Dermis microvascular lymphatic vessel endothelial cell (primary cell): Measurements from ENCODE around the gene CCHCR1. TPM values are rescaled to one million over a fixed set of nuclear protein-coding genes. Genes with fewer than 3 reads are reported as not detected.

Experiments used
- DNase-seq, 2 donors: peaks; one replicate each; pipeline versions ENCODE4 v3.0.0 to v3.0.0-alpha.2; 2010; ENCODE audit warnings: low read depth in 2 of 2
- total RNA-seq: library from RNA; depleted of rRNA; stranded (reverse); fragments of >200 nt; gene quantifications from 2 replicates; pipeline ENCODE4 v1.2.1, GENCODE V29; 2014

Gene CCHCR1
- total RNA-seq, 1 donor from 2014 or later: 11.8 TPM

- no peak for DNase-seq
Measured at GRCh38 chr6:31110825-31111582, 46.6 kb downstream of the CCHCR1 start.

GRCh38 chr6:31107052-31107451, 50.5 kb downstream of the CCHCR1 start:
- no peak for DNase-seq

GRCh38 chr6:31103136-31103535, 54.5 kb downstream of the CCHCR1 start:
- no peak for DNase-seq

- DNase-seq: no peak
Measured at GRCh38 chr6:31098449-31098938, 59.1 kb downstream of the CCHCR1 start.

GRCh38 chr6:31096656-31097055, 60.9 kb downstream of the CCHCR1 start:
- DNase-seq: no peak

- no peak for DNase-seq
Measured at GRCh38 chr6:31096215-31096614, 61.4 kb downstream of the CCHCR1 start.

GRCh38 chr6:31094389-31094881, 63.2 kb downstream of the CCHCR1 start:
- DNase-seq: peak; percentile 60 to 86

GRCh38 chr6:31092769-31093505, 64.7 kb downstream of the CCHCR1 start:
- peak in 1 of 2 donors; percentile 77 for DNase-seq

Other genes starting within 250 kb of the CCHCR1 start
- gene GTF2H4, start 249.6 kb downstream of the CCHCR1 start, total RNA-seq: 10.4 and 13.7 TPM in 2 replicates
- gene VARS2, start 243.6 kb downstream of the CCHCR1 start, total RNA-seq: 11.1 and 16.6 TPM in 2 replicates
- not detected in 2 replicates for gene SFTA2, start 225.6 kb downstream of the CCHCR1 start, total RNA-seq
- gene MUCL3, start 216.8 kb downstream of the CCHCR1 start, total RNA-seq: not detected in 2 replicates
- not detected in 2 replicates for gene MUC21, start 174.1 kb downstream of the CCHCR1 start, total RNA-seq
- not detected in 2 replicates for gene MUC22, start 147.3 kb downstream of the CCHCR1 start, total RNA-seq
- gene C6orf15, start 45.2 kb downstream of the CCHCR1 start, total RNA-seq: not detected in 2 replicates
- 3.7 and 3.8 TPM in 2 replicates for gene PSORS1C1, start 43.0 kb downstream of the CCHCR1 start, total RNA-seq
- gene CDSN, start 37.4 kb downstream of the CCHCR1 start, total RNA-seq: under 0.01 TPM in 1 of 2 replicates, not detected in the other
- not detected in 2 replicates for gene PSORS1C2, start 18.7 kb downstream of the CCHCR1 start, total RNA-seq
- gene TCF19, start 787 bp upstream of the CCHCR1 start, total RNA-seq: 12.8 and 21.7 TPM in 2 replicates
- not detected in 2 replicates for gene POU5F1, start 12.9 kb upstream of the CCHCR1 start, total RNA-seq
- gene HLA-C, start 114.3 kb upstream of the CCHCR1 start, total RNA-seq: 60.7 and 160 TPM in 2 replicates
- gene HLA-B, start 199.4 kb upstream of the CCHCR1 start, total RNA-seq: 258 and 476 TPM in 2 replicates
- 26.4 and 33.2 TPM in 2 replicates for gene MICA, start 245.8 kb upstream of the CCHCR1 start, total RNA-seq